Stimulated activated CD4-positive, alpha-beta T cell treated with anti-CD3 and anti-CD28 coated beads, Interleukin-12 subunit alpha, Interleukin-12 subunit beta, amount 100 ng/mL, for 48 hours (primary cell): ENCODE data around the gene ZBP1.
A peak's percentile ranks its signal among the peaks of the same experiment; 100 is the strongest.

Experiments used
- DNase-seq, 3 donors: peaks; one replicate each; pipeline ENCODE4 v3.0.0-alpha.2; 2020; ENCODE audit warnings: low read depth in 2 of 3, low spot score in 1 of 3

Gene ZBP1

GRCh38 chr20:57601211-57601570, 19.0 kb downstream of the ZBP1 start:
- no peak for DNase-seq

DNA sequence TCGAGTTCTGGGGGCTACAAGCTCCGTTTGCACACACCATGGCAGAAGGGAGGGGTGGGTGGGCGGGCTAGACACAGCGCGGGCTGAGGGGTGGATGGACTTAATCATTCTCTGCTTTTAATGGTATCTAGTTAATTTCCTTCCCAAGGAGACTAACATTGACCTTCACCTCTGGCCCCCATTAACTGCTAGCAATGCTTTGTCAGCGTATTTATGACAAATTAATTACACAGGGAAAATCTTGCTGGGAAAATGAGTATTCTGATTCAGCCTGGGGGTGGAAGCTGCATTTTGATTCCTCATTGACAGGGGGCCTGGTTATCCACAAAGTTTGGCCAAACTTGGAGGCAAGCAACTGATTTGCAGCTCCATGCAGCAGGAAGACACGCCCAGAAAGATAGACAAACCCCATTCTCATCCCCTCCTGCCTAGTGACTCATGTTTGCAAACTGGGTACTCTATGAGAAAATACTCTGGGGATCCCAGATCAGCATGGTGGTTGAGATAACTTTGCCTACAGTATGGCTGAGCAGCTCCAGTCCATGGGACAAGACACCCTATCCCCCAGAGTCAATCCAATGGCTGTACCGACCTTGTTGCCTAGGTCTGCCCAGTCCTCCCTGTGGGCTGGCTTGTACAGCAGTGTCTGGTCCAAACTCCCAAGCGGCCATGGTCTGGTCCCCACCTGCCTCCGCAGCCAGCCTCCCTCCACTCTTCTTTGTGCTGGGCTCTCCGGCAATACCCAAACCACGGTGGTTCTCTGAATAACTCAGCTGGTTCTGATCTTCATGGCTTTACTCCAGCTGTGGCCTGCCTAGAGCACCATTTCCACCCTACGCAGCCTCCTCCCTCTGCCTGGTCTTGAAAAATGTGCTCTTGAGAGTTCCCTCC, 19.7 kb downstream of the ZBP1 start:
- DNase-seq = no peak

- no peak for DNase-seq
Measured at GRCh38 chr20:57598491-57598890, 21.7 kb downstream of the ZBP1 start.

DNA sequence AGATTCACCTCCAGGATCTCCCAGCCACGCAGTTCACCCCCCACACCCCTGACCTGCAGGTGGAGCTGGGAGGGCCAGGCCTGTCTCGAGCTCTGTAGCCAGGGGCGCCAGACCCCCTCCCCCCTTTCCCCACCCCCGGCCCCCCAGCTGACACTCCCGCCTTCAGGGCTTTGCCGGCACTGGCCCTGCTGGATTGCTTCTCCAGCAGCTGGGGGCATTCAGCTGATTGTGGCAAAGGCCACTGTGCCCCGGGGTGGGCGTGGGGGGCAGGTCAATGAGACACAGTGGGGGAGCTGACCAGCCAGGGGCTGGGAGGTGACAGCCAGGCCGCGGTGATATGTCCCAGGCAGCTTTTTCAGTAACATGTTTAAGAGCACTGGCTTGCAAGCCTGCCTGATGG, 22.2 kb downstream of the ZBP1 start:
- DNase-seq = no peak

DNA sequence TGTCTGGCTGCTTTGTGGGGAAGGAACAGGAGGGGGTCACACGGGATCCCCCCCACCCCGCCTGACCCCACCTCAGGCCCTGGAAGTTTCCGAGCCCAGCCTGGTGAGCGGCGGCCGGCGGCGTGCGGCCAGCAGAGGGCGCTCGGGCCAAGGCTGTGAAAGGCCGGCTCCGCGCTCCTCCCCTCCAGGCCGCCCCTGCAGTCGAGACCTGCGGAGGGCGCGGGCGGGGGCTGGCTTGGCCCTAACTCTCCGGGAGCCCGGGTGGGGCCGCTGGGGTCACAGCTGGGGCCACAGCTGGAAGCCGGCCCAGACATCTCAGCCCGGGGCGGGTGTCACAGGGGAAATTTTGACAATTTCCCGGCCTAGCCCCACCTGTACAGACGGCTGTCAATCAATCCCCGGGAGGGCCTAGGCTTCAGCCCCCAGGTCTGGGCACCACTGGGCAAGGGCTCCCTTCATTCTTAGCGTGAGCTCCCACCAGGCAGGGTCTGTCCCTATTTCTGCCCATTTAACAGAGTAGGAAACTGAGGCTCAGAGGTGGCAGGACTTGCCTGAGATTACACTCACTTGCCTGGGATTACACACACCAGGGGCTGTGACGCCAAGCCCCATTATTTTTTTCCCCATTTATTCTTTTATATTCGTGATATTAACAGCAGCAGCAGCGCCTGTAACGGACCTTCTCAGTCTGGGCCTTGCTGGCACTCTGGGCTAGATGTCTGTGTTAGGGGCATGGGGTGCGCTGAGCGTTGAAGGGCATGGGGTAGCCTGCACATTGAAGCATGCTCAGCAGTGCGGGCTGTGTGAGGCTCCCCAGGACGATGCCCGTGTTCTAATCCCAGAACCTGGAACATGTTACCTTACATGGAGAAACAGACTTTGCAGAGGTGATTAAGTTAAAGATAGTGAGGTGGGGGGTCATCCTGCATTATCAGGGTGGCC, 23.0 kb downstream of the ZBP1 start:
- DNase-seq = peak in 2 of 3 donors; percentile 58 to 66

- DNase-seq = no peak
Measured at GRCh38 chr20:57596358-57596757, 23.9 kb downstream of the ZBP1 start.

GRCh38 chr20:57595041-57596030, 24.9 kb downstream of the ZBP1 start:
- no peak for DNase-seq

DNA sequence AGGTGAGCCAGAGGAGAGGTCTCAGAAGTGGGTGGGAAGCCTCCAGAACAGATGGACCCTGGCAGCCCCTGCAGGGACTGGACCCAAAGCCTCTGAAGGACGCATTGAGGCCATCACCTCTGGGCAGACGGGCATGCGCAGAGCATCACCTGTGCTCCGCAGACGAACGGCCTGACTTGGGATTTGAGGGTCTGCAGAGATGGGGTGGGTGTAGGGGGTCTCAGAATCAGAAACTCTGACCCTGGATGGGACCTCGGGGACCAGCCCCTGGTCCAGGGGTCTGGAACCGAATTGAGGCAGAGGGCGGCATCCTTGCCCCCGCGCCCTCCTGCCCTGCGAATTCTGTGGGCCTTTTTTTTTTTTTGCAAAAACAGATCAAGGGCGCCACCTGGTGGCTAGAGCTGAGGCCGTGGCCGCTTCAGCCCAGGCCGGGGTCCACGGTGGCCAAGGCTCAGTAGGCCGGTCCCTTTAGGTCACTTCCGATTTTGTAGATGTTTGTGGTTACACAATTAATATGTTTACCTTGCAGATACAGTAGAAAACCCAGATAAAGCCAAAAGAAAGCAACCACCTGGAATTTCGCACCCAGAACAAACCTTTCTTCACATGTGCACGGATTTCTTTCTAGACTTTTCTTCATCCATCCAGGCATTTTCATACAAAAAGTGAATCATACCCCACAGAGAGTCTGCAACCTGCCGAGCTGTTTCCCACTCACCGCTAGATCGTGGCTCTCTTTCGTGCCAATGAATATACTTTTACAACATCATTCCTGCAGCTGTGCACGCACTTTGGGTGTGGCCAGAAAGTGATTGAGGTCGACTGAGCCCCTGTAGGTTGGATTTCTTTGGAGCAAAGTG, 25.9 kb downstream of the ZBP1 start:
- DNase-seq = peak; percentile 19 to 45 (median 45)

- DNase-seq = no peak
Measured at GRCh38 chr20:57593134-57593886, 26.9 kb downstream of the ZBP1 start.

DNA sequence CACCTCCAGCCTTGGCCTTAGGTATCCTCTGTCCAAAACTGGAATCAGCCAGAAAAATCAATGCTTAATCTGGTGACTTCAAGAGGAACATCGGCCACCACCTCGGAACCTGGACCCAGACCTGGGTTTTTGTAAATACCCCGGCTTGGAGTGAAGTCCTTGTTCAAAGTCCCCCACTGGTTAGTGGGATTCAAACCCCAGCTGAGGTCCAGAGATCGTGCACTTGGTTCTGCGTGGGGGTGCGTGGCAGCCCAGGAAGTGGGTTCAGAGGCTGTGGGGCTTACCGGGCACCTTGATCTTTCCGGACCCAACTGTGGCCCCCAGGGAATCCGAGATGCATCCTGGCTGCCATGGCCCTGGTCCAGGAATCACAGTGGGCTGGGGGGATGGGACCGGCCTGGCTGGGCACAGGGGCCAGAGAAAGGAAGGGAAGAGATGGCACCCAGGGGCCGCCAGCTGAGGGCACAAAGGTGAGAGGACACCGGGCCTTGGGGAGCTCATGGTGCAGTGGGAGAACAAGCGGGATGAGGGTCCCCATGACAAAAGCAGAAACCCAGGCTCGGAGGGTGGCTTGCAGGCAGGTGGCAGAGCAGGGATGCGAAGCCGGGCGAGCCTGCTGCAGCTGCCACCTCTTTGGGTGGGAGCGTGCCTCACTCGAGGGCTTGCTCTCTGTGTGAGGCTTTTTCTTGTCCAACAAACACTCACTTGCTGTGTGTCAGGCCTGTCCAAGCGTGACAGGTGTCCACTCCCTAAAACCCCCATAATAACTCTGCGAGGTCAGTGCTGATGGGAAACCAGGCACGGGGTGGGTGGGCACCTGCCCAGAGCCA, 27.7 kb downstream of the ZBP1 start:
- no peak for DNase-seq

DNA sequence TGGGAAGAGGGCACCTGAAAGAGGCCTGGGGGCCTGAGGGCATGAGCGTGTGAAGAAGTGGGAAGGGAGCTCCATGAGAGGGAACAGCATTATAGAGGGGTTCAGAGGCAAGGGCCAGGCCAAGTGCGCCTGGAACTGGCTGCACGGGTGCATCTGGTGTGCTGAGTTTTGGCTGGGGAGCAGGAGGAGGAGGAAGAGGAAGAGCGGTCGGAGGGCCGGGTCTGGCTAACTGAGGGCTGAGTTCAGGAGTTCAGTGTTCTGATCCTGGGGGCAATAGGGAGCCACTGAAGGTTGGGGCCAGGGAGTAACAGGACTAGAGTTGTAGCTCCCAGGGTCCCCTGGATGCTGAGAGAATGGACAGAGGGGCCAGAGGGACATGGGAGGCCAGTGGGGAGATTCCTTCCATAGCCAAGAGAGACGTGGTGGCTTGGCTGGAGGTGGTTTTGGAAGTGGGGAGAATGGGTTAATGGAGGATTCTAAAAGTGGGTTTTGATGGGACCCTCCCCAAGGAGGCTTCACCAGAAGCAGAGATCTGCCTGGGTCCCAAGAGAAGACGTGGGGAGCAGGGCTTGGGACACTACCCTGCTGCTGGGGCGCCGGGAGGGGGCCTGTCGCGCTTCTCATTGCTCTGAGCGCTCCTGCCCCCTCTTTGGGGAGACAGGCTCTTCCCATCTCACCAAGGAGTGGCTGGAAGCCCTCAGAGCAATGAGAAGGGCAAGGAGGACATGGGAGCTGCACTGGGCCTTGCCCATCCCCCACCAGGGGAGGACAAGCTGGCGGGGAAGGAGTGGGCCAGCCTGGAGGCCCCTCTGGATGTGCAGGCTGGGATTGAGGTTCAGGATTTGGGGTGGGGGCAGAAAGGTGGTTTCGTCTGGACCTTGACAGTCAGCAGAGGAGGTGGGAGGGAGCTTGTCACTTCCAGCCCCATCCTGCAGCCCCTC, 28.7 kb downstream of the ZBP1 start:
- DNase-seq = no peak

GRCh38 chr20:57590485-57591288, 29.5 kb downstream of the ZBP1 start:
- no peak for DNase-seq

GRCh38 chr20:57589728-57590484, 30.3 kb downstream of the ZBP1 start:
- DNase-seq = no peak

DNA sequence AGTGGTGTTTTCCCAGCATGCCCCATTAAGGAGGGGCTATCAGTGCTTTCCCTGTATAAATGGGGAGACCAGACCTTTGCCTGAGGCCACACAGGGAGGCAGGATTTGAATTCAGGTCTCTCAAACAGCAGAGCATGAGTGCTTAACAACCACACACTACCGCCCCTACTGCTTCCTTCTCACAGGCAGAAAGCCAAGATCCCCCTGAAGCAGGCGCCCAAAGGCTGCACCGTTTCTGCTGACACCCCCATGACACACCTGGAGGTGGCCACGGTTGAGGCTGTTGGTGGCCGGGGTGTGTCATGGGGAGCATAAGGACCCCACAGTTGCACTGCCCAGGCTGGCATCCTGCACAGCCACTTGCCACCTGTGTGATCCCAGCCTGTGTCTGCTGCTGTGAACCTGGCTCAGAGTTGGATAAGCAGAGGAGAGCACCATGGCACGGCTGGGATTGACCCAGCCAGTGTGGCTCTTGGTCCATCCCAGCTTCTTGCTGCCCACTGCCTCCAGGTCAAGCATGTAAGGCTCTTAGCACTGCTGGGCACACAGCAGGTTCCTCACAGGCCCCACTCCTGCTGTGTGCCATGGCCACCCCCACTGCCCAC, 31.0 kb downstream of the ZBP1 start:
- DNase-seq = no peak

GRCh38 chr20:57588596-57588995, 31.6 kb downstream of the ZBP1 start:
- no peak for DNase-seq
